ENCODE measurements around the gene ZNF24. TPM values are rescaled to one million over a fixed set of nuclear protein-coding genes. Genes with fewer than 3 reads are reported as not detected.

ZNF24 gene
- total RNA-seq, 1 donor from 2014 or later, result 53.6 TPM

DNA sequence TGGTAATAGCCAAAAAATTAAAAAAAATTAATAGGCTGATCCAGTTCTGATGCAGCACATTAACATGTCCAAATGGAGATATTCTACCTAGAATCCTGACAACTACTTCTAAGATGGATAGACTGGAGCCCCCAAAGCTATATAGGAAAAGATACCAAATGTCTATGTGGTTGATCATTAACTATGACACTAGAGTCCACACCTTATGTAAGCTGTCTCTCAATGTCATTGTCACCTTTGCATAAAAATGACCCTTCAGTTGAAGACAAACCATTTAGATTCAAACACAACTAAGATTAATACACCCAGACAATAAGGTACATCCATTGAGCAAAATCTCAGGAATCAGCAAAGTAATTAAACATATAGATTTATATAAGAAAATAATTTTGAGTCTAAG is 18.3 kb upstream of the ZNF24 start:
- ATAC-seq (no peak), DNase-seq (no peak)
- intact Hi-C loops (cut with micrococcal nuclease), result no loop called here

DNA sequence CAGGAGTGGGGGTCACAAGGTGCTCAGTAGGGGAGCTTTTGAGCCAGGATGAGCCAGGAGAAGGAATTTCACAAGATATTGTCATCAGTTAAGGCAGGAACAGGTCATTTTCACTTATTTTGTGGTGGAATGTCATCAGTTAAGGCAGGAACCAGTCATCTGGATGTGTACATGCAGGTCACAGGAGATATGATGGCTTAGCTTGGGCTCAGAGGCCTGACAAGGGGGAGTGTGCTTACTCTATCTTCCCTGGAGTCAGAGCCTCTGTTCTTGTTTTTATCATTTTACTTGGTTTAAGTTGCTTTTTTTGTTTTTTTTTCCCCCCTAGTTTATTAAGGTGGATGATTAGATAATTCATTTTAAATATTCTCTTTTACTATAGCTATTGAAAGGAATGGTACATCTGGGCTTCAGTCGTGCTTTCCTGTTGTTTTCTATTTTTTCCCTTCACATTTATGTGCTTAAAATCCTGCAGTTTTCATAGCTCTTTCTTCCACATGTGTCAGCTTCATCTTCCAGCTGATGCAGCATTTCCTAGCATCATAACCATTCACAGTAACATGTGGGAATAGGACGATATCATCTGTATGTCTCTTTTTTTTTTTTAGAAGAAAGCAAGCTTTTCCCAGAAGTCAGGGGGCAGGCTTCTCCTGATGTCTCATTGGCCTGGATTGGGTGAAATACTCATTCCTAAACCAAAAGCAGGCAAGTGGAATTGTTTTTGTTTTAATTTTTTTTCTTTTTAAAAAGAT is 17.5 kb upstream of the ZNF24 start:
- intact Hi-C loops (cut with micrococcal nuclease), result no loop called here
- no peak for ATAC-seq
- no peak for DNase-seq

DNA sequence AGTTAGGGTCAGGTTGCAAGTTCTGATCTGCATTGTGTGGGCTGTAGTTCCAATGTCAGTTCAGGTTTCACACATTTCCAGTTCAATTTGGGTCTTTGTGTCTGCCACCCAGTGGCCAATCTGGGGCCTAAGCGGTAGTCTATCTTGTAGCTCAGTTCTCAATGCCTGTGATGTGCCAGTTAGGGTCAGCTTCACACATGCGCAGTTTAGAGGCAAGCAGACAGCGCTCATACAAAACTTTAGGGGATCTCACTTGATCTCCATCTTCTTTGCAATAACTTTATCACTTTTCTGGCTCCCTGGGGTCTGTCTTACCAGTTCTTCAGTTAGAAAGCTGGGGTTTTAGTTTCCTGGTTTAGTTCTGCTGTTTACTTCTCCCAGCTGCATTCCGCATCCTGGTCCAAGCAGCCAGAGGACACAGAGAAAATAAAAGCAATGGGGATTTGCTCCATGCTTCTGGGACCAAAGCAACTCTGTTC is 11.0 kb upstream of the ZNF24 start:
- intact Hi-C loops (cut with micrococcal nuclease), result loop anchor here (2.0 kb wide), 1 partner anchor 124 kb away; no protein-coding TSS in a partner anchor
- DNase-seq (peak; percentile 72), ATAC-seq (peak; percentile 99)

DNA sequence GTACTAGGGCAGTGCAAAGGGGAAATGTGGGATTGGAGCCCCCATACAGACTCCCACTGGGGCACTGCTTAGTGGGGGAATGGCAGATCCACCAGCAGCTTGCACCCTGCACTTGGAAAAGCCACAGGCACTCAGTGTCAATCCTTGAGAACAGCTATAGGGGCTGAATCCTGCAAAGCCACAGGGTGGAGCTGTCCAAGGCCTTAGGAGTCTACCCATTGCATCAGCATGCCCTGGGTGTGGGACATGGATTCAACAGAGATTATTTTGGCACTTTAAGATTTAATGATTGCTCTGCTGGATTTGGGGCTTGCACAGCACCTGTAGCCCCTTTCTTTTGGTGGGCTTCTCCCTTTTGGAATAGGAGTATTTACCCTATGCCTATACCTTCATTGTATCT is 8.6 kb upstream of the ZNF24 start:
- ATAC-seq (no peak), DNase-seq (no peak)
- intact Hi-C loops (cut with micrococcal nuclease), result no loop called here

DNA sequence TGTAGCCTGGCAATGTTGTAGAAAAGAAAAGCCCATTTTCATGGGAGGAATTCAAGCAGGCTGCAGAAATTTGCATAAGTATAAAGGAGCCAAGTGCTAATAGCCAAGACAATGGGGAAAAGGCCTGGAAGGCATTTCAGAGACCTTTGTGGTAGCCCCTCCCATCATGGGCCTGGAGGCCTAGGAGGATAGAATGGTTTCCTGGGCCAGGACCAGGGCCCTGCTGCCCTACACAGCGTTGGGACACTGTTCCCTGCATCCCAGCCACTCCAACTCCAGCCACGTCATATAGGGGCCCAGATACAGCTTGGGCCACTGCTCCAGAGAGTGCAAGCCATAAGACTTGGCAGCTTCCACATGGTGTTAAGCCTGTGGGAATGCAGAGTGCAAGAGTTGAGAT is 8.1 kb upstream of the ZNF24 start:
- ATAC-seq, result no peak
- intact Hi-C loops (cut with micrococcal nuclease), result no loop called here
- DNase-seq, result no peak

DNA sequence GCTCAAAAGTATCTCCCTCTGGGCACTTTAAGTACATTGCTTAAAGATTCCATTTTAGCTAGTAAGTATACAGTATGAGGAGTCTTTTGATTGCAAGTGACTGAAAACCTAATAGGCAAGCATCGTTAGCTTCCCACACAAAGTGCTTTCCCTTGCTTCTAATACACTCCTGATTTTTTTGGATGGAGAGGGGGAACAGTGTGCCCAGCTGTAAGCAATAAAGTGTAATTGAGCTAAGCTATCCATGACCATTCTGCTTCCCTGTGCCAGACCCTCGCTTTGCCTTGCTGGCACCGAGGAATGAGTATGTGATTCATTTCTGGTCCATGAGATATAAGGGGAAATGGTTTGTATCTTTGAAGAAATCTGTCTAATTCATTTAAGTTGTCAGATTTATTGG is 3.8 kb upstream of the ZNF24 start:
- DNase-seq (no peak), ATAC-seq (no peak)
- intact Hi-C loops (cut with micrococcal nuclease), result loop anchor here (10.0 kb wide), 1 partner anchor 333 kb away; no protein-coding TSS in a partner anchor

DNA sequence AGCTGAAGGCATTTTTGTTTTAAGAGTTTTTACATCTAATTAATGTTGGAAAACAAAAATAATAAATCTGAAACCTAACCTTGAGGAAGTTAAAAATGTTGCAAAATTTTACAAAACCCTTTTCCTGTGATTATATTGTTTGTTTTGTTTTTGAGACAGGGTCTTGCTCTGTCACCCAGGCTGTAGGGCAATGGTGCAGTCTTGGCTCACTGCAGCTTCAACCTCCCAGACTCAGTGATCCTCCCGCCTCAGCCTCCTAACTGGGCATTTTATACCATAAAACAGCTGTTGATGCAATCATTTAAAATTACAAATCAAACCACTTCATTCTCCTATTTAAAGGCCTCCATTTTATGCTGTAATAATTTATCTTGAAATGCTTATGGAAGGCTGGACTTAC is 1.7 kb upstream of the ZNF24 start:
- intact Hi-C loops (cut with micrococcal nuclease), result loop anchor here (10.0 kb wide), 1 partner anchor 331 kb away; no protein-coding TSS in a partner anchor
- ATAC-seq (no peak), DNase-seq (no peak)

DNA sequence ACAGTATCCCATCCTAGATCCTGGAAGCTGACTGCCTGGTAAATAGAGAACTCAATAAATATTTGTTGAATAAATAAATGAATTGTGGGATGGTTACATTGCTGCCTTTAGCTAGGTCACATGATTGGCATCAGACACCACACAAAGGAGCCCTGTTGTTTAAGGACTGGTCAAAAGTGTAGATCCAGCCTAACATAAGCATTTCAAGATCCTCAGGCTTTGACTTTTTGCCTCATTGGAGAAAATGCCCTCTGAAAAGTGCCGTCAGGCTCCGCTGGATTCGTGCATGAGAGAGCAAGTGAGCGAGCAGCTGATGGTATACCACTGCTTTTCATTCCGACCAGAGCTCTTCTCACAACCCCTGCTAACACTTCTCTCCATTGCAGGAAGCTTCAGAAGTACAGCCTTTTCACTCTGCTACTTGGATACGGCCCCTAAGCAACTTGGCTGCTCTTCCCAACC is 1.3 kb upstream of the ZNF24 start:
- ATAC-seq (no peak), DNase-seq (no peak)
- intact Hi-C loops (cut with micrococcal nuclease), result loop anchor here (10.0 kb wide), 1 partner anchor 331 kb away; no protein-coding TSS in a partner anchor

DNA sequence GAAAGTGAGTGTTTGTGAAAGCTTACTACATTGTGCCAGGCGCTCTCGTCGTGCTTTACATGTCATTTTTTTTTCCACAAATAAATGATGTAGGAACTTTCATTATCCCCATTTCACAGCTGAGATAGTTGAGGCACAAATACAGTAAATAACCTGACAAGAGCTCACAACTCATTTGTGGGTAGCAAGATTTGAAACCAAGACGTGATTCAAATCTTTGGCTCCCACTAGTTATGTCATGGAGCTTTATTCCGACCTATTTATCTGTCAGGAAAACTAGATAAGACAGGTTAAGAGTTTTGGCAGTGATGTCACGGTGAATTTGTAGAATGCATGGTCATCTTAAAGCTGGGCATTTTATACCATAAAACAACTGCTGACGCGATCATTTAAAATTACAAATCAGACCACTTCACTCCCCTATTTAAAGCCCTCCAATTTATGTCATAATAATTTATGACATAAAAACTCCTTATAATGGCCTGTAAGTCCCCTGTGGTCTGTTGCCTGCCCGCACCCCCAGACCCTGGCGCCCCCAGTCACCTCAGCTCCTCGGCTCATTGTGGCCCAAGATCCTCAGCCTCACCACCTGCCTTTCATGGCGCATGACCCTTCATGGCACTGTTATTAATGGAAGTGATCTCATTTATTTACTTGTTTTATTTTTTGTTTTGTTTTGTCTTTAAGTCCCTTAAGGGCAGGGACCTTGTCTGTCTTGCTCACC is 678 bp upstream of the ZNF24 start:
- ATAC-seq, result no peak
- intact Hi-C loops (cut with micrococcal nuclease), result loop anchor here (10.0 kb wide), 1 partner anchor 330 kb away; no protein-coding TSS in a partner anchor
- DNase-seq, result no peak

DNA sequence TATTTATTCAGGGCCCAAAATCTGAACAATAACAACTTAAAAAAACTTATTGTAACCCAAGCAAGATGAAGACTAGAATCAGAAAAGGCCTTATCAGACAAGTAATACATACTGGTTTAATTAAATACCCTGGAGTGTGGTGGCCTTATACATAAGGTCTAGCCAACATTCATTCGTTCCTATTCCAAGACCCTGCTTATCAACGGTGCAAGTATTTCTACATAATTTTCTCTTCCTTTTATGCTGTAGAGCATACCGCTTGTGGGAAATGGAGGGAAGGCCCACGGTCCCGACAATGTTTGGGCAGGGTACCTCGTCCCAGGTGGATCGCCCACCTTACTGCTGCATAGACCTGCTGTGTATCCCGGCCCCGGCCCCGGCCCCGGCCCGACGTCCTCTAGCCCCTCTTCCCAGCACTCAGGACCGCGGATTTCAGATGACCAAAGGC is 708 bp downstream of the ZNF24 start:
- ATAC-seq, result no peak
- no peak for DNase-seq
- intact Hi-C loops (cut with micrococcal nuclease), result loop anchor here (10.0 kb wide), 1 partner anchor 329 kb away; no protein-coding TSS in a partner anchor

DNA sequence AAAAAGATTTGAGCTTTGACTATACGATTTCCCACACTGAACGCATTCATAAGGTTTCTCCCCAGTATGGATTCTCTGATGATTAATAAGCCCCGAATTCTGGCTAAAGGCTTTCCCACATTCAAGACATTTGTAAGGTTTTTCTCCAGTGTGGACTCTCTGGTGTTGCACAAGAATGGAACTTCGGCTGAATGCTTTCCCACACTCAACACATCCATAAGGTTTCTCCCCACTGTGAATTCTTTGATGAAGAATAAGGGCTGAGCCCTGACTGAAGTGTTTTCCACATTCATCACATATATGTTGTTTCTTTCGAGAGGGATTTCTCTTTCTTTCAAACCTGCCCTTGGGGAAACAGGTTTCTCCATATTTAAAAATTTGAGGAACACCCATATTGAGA is 6.9 kb downstream of the ZNF24 start:
- DNase-seq (no peak), ATAC-seq (no peak)
- intact Hi-C loops (cut with micrococcal nuclease), result no loop called here

DNA sequence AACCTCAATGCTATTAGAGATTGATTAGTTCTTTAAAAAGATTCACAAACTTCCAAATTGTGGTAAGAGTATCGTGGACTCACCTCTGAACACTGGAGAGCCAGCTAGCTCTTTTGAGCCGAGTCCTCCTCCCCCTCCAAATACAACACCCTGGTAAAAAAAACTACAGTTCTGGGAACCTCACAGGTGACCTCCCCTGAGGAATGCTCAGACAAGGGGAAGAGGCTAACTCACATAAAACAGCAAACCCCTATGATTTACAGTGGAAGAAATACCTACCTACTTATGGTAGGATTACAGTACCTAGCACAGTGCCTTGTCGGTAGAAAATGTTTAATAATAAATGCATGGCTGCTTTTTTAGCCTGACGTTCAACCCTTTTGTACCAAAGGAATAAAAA is 8.4 kb downstream of the ZNF24 start:
- intact Hi-C loops (cut with micrococcal nuclease), result no loop called here
- ATAC-seq, result no peak
- DNase-seq, result no peak

DNA sequence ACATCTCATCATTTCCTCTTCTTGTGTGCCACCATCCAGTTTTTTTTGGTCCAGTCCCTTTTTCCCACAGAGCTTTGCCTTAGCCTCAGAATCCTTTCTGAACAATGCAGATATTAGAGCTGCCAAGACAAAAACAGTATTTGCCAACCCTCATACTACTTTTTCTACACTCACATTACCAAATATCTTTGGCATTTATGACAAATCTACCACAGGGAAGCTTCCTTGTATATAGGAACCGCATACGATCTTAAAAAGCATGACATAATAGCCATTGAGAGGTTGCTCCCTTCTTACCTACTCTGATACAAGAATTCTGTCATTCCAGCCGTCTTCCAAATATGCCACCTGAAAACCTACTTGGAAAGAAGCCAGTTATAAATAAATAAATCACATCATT is 9.4 kb downstream of the ZNF24 start:
- ATAC-seq, result no peak
- intact Hi-C loops (cut with micrococcal nuclease), result no loop called here
- no peak for DNase-seq

DNA sequence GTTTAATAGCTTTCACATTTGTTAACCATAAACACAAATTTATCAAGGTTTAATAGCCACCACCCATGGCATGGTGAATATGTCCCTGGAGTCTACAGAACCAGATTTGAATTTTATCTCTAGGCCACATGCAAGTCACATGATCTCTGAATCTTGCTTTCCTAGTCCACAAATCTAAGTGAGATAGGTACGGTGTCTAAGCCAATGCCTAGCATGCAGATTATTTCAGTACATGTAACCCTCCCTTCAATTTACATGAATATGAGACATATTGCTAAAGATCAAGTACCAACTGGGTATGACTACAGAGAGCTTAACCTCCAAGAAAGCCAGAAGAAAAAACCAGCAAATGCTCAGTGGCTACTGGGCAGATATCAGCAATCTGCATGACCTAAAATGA is 10.0 kb downstream of the ZNF24 start:
- intact Hi-C loops (cut with micrococcal nuclease), result no loop called here
- ATAC-seq, result no peak
- no peak for DNase-seq

DNA sequence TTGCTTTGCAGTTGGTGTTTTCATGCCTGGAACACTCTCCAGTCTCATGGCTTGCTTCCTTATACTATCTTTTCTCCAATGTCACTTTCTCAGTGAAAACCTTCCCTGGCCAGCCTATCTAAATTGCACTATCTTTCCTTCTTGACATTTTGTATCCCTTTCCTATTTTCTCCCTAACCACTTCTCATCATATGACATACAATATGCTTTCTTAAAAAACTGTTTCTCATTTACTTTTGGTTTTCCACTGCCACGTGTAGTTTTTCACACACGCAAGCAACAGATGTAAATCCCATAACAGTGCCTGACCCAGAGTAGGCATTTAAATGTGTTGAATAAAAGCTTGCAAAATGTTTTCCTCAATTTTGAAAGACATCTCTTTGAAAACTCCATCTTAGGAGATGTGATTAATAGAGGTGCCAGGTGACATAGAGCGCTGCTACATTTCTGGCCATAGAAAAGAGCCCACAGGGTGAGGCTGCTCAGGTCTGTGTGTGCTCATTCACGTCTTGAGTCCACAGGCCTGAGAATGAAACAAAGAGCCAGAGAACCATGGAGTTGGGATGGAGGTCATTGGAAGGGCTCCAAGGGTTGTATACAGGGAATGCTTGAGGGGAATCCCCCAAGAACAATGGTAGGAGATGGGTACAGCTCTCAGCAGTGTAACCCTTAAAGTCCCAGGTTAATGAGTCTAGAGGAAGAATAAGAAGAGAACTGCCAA is 12.7 kb downstream of the ZNF24 start:
- DNase-seq (no peak), ATAC-seq (peak; percentile 28)
- intact Hi-C loops (cut with micrococcal nuclease), result no loop called here

DNA sequence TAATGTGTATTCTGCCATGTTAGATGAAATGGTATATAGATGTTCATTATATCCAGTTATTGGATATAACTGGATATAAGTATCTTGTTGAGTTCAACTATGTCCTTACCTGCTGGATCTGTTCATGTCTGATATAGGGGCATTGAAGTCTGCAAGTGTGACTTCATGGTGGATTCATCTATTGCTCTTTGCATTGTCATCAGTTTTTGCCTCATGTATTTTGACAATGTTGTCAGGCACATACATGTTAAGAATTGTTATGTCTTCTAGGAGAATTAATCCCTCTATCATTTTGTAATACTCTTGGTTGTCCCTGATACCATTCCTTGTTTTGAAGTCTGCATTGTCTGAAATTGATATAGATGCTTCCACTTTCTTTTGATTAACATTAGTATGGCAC is 15.4 kb downstream of the ZNF24 start:
- intact Hi-C loops (cut with micrococcal nuclease), result no loop called here
- ATAC-seq (no peak), DNase-seq (no peak)

DNA sequence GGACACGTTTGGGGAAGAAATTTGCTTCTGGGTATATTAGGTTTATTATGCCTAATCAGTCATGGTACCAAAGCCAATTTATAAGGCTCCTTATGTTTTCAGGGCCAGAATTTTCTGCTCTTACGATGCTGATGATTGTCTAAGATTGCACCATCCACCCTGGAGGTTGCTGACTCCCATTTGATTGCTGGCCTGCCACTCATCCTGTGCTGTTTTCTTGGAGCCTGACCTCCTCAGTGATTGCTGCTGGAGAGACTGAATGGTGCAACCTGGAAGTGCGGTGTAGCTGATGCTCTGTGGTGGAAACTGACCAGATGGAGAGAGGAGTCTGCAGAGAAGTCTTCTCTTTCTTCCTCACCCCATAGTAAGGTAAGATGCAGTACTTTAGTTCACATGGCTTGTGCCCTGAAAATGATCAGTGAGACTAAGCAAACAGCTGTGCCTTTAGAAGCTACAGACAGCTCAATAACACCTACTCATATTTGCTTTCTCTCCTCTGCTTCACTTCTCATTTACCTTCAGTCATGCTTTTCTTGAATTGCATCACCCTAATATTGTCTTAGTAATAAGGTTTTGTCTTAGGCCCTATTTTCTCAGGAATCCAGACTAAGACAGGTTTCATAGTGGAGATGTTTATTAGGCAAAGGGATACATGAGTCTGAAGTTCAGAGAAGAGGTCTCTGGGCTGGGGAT is 17.4 kb downstream of the ZNF24 start:
- intact Hi-C loops (cut with micrococcal nuclease), result no loop called here
- ATAC-seq, result no peak

DNA sequence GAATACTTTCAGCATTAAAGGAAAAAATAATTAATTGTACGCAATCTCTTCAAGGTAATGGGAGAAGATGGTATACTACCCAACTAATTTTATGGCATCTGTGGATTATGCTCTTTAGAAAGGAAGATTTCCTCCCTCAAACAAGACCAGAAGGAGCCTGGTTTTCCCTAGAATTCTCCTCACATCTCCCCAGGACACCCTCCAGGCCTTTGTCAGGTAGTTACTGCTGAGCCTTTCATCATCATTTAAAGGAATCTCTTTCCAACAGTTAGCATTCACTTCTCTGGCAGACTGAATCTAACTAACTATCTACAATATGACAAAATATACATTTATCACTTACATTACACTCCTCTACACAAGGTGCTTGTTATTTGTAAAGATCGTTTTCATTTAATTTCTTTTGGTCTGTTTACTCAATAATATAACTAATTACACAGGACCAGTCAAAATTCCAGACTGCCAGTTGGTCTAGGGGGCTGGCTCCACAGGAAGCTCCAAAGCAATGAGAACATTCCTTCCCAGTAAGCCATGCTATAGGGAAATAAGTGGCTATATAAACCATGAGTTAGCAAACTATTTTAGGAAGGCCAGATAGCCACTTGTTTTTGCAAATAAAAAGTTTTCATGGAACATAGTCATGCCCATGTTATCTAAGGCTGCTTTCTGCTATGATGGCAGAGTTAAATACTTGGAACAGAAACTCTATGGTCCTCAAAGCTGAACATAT is 19.1 kb downstream of the ZNF24 start:
- ATAC-seq (no peak), DNase-seq (no peak)
- intact Hi-C loops (cut with micrococcal nuclease), result no loop called here

More for the DNA sequence above, 17.4 kb downstream of the ZNF24 start:
- no peak for DNase-seq

Measured in left ventricle myocardium superior (tissue), 1 donor.